Body of pancreas (tissue), 4 donors: ENCODE measurements around the gene DNAH11. TPM values are rescaled to one million over a fixed set of nuclear protein-coding genes. Genes with fewer than 3 reads are reported as not detected.

ENCODE experiments used
- ATAC-seq: fragments of 150-250 bp; one replicate; pipeline ENCODE4 v1.9.1; 2016
- DNase-seq, 4 donors: peaks; one replicate each; pipeline ENCODE4 v3.0.0-alpha.2; 2019
- H3K27ac ChIP-seq, 4 donors: fragments of 200-600 bp; sonication (generic); 1 replicate in 3 of 4; 2 replicates in 1 of 4; pipeline versions ENCODE4 v1.5.1 to v1.6.1; 2016 to 2019; ENCODE audit warnings: mild to moderate bottlenecking in 1 of 4, mixed read lengths in 1 of 4, moderate library complexity in 1 of 4
- H3K27me3 ChIP-seq, 2 donors: fragments of 200-600 bp; sonication (generic); one replicate each; pipeline ENCODE4 v1.6.0; 2016; ENCODE audit warnings: mild to moderate bottlenecking in 1 of 2
- H3K36me3 ChIP-seq, 2 donors: fragments of 200-600 bp; sonication (generic); replicated peaks in 1 of 2; 2 replicates each; pipeline ENCODE4 v1.5.1; 2016; ENCODE audit warnings: low read depth in 2 of 2; ENCODE audit not compliant: insufficient read depth in 1 of 2
- H3K4me1 ChIP-seq: fragments of 200-600 bp; sonication (generic); one replicate; pipeline ENCODE4 v1.6.0; 2016
- H3K4me3 ChIP-seq, 2 donors: fragments of 200-600 bp; sonication (generic); 1 replicate in 1 of 2; 2 replicates in 1 of 2; pipeline ENCODE4 v1.5.1; 2016 to 2019
- H3K9me3 ChIP-seq, 3 donors: fragments of 200-600 bp; sonication (generic); 1 replicate in 2 of 3; 2 replicates in 1 of 3; pipeline ENCODE4 v1.5.1; 2016
- CTCF ChIP-seq, 7 experiments: fragments of 450-650 bp in 4 of 7; fragments of 200-600 bp in 3 of 7; sonication (generic) in 3 of 7; IDR thresholded peaks; one replicate each; pipeline ENCODE4 v1.5.1; 2016 to 2019; ENCODE audit warnings: antibody characterized with exemption in 7 of 7
- POLR2A ChIP-seq, 3 donors: fragments of 450-650 bp; IDR thresholded peaks; one replicate each; pipeline ENCODE4 v1.6.1; 2016; ENCODE audit warnings: antibody characterized with exemption in 3 of 3, mild to moderate bottlenecking in 2 of 3
- WGBS, 2 donors: methylation state at CpG; one replicate each; pipeline ENCODE4 v1.1.5; 2017; 5-methylcytosine and 5-hydroxymethylcytosine counted together
- intact Hi-C: fragments of 100-400 bp; cut with DNase I; formaldehyde crosslinking; loops from one replicate; pipeline ENCODE4 v1.15.1; 2023
- total RNA-seq, 2 donors: library from RNA; depleted of rRNA; stranded (reverse); fragments of >200 nt; gene quantifications; one replicate each; pipeline ENCODE4 v1.1.0, GENCODE V29; 2016

Gene DNAH11
- total RNA-seq, 2 donors from 2014 or later, result 0.52 to 0.99 TPM

DNA sequence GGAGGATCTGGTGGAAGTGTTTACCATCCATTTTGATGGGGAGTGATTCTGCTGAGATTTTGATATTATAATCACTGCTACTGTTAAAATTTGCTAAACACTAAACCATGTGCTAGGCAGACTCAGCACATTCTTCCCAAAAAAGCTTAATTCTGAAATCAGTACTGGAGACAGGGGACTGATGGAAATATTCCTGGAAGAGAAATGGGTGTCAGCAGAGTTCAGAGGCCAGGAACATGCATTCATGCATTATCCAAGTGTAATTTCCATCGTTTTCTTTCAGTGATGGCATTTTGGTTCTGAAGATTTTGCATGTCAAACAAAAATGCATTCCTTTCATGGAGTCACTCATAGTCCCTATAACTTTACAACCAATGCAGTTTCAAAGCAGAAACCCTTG, 323.9 kb downstream of the DNAH11 start:
- DNase-seq (no peak), ATAC-seq (no peak)
- no peaks in the 10 kb centered on the region for H3K36me3 ChIP-seq
- no peaks in the 10 kb centered on the region for H3K27me3 ChIP-seq
- no peak overlapping the region for H3K27ac ChIP-seq
- intact Hi-C loops, result no loop called here
- H3K4me3 ChIP-seq, result no peak overlapping the region
- 24 to 36% methylated on average over 1 of the region's 1 CpG for WGBS, 2 donors
- H3K9me3 ChIP-seq, result no peaks in the 10 kb centered on the region
- TF ChIP-seq CTCF (IDR thresholded peaks at IDR 0.05), result no peak
- no peak for TF ChIP-seq POLR2A (IDR thresholded peaks at IDR 0.05)
- no peaks in the 10 kb centered on the region for H3K4me1 ChIP-seq

GRCh38 chr7:21867226-21867625, 324.4 kb downstream of the DNAH11 start:
- ATAC-seq (no peak), DNase-seq (no peak)
- no peaks in the 10 kb centered on the region for H3K36me3 ChIP-seq
- no peak overlapping the region for H3K27ac ChIP-seq
- no peaks in the 10 kb centered on the region for H3K4me1 ChIP-seq
- H3K27me3 ChIP-seq, result no peaks in the 10 kb centered on the region
- no peak overlapping the region for H3K4me3 ChIP-seq
- TF ChIP-seq POLR2A (IDR thresholded peaks at IDR 0.05) (no peak), CTCF (IDR thresholded peaks at IDR 0.05) (no peak)
- intact Hi-C loops, result no loop called here
- H3K9me3 ChIP-seq, result no peaks in the 10 kb centered on the region

- no peak overlapping the region for H3K27ac ChIP-seq
- DNase-seq (no peak), ATAC-seq (no peak)
- no peak overlapping the region for H3K4me3 ChIP-seq
- H3K4me1 ChIP-seq, result no peaks in the 10 kb centered on the region
- TF ChIP-seq CTCF (IDR thresholded peaks at IDR 0.05) (no peak), POLR2A (IDR thresholded peaks at IDR 0.05) (no peak)
- no peaks in the 10 kb centered on the region for H3K36me3 ChIP-seq
- no peaks in the 10 kb centered on the region for H3K9me3 ChIP-seq
- 66 to 67% methylated on average over 8 of the region's 8 CpGs for WGBS, 2 donors
- intact Hi-C loops, result no loop called here
- no peaks in the 10 kb centered on the region for H3K27me3 ChIP-seq
Observed at GRCh38 chr7:21867816-21868575, 325.2 kb downstream of the DNAH11 start.

GRCh38 chr7:21868576-21868850, 325.7 kb downstream of the DNAH11 start:
- intact Hi-C loops, result no loop called here
- H3K27me3 ChIP-seq, result no peaks in the 10 kb centered on the region
- TF ChIP-seq CTCF (IDR thresholded peaks at IDR 0.05) (no peak), POLR2A (IDR thresholded peaks at IDR 0.05) (no peak)
- ATAC-seq (no peak), DNase-seq (no peak)
- H3K9me3 ChIP-seq, result no peaks in the 10 kb centered on the region
- 54 to 60% methylated on average over 3 of the region's 3 CpGs for WGBS, 2 donors
- H3K4me3 ChIP-seq, result no peak overlapping the region
- H3K27ac ChIP-seq, result no peak overlapping the region
- no peaks in the 10 kb centered on the region for H3K4me1 ChIP-seq
- no peaks in the 10 kb centered on the region for H3K36me3 ChIP-seq

DNA sequence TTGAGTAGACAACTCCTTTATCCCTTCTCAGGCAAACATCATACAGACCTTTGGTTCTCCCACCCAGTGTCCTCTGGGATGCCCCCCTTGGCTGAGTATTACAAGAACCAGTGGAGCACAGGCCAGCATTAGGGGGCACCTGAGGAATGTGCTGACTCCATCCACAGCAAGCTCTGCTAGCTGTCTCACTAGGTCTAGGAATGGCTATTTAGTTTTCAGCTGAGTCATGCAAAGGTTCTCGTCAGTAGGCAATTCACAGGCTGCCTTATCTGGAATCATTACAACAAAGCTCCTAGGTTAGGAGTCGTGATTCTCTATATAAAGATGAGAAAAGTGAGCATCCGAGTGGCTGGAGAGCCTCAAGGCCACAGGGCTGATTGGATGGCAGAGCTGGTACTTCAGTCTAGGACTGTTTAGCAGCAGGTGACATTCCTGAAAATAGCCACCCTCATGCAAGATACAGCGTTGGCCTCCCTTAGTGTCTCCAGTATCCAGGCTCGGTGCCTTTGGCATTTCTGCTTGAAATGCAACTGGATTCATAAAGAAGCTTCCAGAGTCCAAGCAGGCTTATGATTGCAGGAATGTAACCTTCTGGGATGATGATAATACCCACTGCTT, 327.1 kb downstream of the DNAH11 start:
- Histone ChIP-seq H3K27me3 (no peaks in the 10 kb centered on the region), H3K4me1 (no peaks in the 10 kb centered on the region), H3K9me3 (no peaks in the 10 kb centered on the region), H3K4me3 (no peak overlapping the region), H3K27ac (no peak overlapping the region), H3K36me3 (no peaks in the 10 kb centered on the region)
- DNase-seq (no peak), ATAC-seq (no peak)
- WGBS, 2 donors, result 32 to 43% methylated on average over 5 of the region's 5 CpGs
- intact Hi-C loops, result no loop called here
- no peak for TF ChIP-seq POLR2A (IDR thresholded peaks at IDR 0.05)
